Activated naive CD8-positive, alpha-beta T cell treated with anti-CD3 and anti-CD28 coated beads for 36 hours (primary cell): ENCODE results near the gene PAFAH1B1. TPM values are rescaled to one million over a fixed set of nuclear protein-coding genes. Genes with fewer than 3 reads are reported as not detected.
"Not testable (repeated sequence)": the region's sequence is repeated elsewhere in the genome, so short reads cannot be mapped to it uniquely, and the experiment has no call there.

ENCODE experiments used
- DNase-seq: peaks from one replicate; pipeline ENCODE4 v3.0.0; 2021
- H3K27ac Mint-ChIP-seq: one replicate; pipeline ENCODE4 v1.8.0; 2022; ENCODE audit warnings: mild to moderate bottlenecking, moderate library complexity, mixed read lengths
- H3K27me3 Mint-ChIP-seq: one replicate; pipeline ENCODE4 v1.8.0; 2022; ENCODE audit warnings: mild to moderate bottlenecking, mixed read lengths
- H3K36me3 Mint-ChIP-seq: one replicate; pipeline ENCODE4 v1.8.0; 2021; ENCODE audit warnings: mild to moderate bottlenecking, mixed read lengths
- H3K4me1 Mint-ChIP-seq: one replicate; pipeline ENCODE4 v1.8.0; 2021; ENCODE audit warnings: mixed read lengths
- H3K4me3 Mint-ChIP-seq: one replicate; pipeline ENCODE4 v1.8.0; 2022; ENCODE audit warnings: mild to moderate bottlenecking, moderate library complexity, mixed read lengths
- H3K9me3 Mint-ChIP-seq: one replicate; pipeline ENCODE4 v1.8.0; 2022; ENCODE audit warnings: mixed read lengths
- total RNA-seq, 2 experiments: library from RNA; stranded (reverse); gene quantifications; one replicate each; pipeline ENCODE4 v1.2.3, GENCODE V29; 2021

The PAFAH1B1 gene
- total RNA-seq: 100 to 1,000 TPM; 137 to 156 TPM

- Mint-ChIP-seq H3K4me3 (peak within 1 kb of the TSS; percentile 91), H3K27ac (peak within 1 kb of the TSS; percentile 88), H3K27me3 (no peaks in the 10 kb centered on the region), H3K36me3 (peaks cover 13% of the 10 kb centered on the region), H3K9me3 (no peaks in the 10 kb centered on the region), H3K4me1 (peaks cover 25% of the 10 kb centered on the region)
- DNase-seq: peak; percentile 99
Measured at GRCh38 chr17:2592971-2593820, at the start of gene PAFAH1B1. TSS of gene PAFAH1B1 (plus strand) at chr17:2593654. CDS start at chr17:2638289, 44,635 bp downstream.

- peaks cover 3% of the 10 kb centered on the region for H3K4me1 Mint-ChIP-seq
- H3K9me3 Mint-ChIP-seq: no peaks in the 10 kb centered on the region
- H3K27me3 Mint-ChIP-seq: no peaks in the 10 kb centered on the region
- H3K4me3 Mint-ChIP-seq: no peak overlapping the region
- no peak for DNase-seq
- no peaks in the 10 kb centered on the region for H3K36me3 Mint-ChIP-seq
- H3K27ac Mint-ChIP-seq: no peak overlapping the region
Measured at GRCh38 chr17:2545393-2545792, 48.1 kb upstream of the PAFAH1B1 start.

GRCh38 chr17:2547176-2547575 is 46.3 kb upstream of the PAFAH1B1 start:
- no peak for DNase-seq
- Mint-ChIP-seq H3K27me3 (peaks cover 5% of the 10 kb centered on the region), H3K4me3 (no peak overlapping the region), H3K9me3 (no peaks in the 10 kb centered on the region), H3K36me3 (no peaks in the 10 kb centered on the region), H3K4me1 (peaks cover 3% of the 10 kb centered on the region), H3K27ac (no peak overlapping the region)

DNA sequence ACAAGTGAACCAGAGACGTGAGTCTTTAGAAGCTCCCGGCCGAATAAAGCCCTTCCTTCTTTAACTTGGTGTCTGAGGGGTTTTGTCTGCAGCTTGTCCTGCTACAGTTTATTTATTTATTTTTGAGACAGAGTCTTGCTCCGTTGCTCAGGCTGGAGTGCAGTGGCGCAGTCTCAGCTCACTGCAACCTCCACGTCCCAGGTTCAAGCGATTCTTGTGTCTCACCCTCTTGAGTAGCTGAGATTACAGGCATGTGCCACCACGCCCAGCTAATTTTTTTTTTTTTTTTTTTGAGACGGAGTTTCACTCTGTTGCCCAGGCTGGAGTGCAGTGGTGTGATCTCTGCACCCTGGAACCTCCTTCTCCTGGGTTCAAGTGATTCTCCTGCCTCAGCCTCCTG is 45.4 kb upstream of the PAFAH1B1 start:
- not testable (repeated sequence) for H3K27ac Mint-ChIP-seq, H3K36me3 Mint-ChIP-seq, H3K27me3 Mint-ChIP-seq, H3K4me1 Mint-ChIP-seq, H3K4me3 Mint-ChIP-seq, H3K9me3 Mint-ChIP-seq, DNase-seq

DNA sequence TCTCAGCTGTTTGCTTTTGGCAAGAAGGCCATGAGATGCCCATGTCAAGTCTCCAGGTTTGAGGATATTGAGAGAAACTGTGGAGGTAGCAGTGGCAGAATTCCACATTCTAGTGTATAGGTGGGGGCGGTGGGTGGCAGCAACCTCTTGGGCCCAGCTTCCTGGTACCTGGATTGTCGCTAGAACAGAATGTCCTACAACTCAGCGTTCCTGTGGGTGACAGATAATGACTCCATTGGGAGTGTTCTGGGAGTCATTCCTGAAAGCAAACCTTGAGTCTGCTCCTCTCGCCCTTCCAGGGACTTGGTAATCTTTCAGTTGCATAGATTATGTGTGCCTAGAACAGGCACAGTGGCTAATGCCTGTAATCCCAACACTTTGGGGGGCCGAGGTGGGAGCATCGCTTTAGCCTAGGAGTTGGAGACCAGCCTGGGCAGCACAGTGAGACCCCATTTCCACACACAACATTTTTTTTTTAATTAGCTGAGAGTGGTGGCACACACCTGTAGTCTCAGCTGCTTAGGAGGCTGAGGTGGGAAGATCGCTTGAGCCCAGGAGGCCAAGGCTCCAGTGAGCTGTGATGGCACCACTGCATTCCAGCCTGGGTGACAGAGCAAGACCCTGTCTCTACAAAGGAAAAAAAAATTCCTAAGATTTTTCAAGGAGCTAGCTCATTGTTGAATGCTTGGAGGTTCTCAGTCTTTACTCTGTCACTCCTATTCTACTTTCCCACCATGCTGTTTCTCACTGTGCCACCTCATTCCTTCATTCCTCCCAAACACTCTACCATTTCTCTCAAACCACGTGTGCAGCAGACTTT is 43.9 kb upstream of the PAFAH1B1 start:
- Mint-ChIP-seq H3K9me3 (no peaks in the 10 kb centered on the region), H3K4me1 (no peaks in the 10 kb centered on the region)

GRCh38 chr17:2551493-2551892 is 42.0 kb upstream of the PAFAH1B1 start:
- DNase-seq: no peak

More for the DNA sequence above, 43.9 kb upstream of the PAFAH1B1 start:
- no peak for DNase-seq
- Mint-ChIP-seq H3K36me3 (no peaks in the 10 kb centered on the region), H3K4me3 (no peak overlapping the region), H3K27me3 (peaks cover 8% of the 10 kb centered on the region), H3K27ac (no peak overlapping the region)

GRCh38 chr17:2551928-2552327 is 41.5 kb upstream of the PAFAH1B1 start:
- H3K27ac Mint-ChIP-seq: no peak overlapping the region
- no peak for DNase-seq
- H3K27me3 Mint-ChIP-seq: peaks cover 8% of the 10 kb centered on the region
- no peaks in the 10 kb centered on the region for H3K9me3 Mint-ChIP-seq
- H3K4me1 Mint-ChIP-seq: no peaks in the 10 kb centered on the region
- H3K4me3 Mint-ChIP-seq: no peak overlapping the region
- no peaks in the 10 kb centered on the region for H3K36me3 Mint-ChIP-seq

More at GRCh38 chr17:2551493-2551892, 42.0 kb upstream of the PAFAH1B1 start:
- Mint-ChIP-seq H3K27me3 (peaks cover 8% of the 10 kb centered on the region), H3K9me3 (no peaks in the 10 kb centered on the region), H3K4me3 (no peak overlapping the region), H3K4me1 (no peaks in the 10 kb centered on the region), H3K27ac (no peak overlapping the region), H3K36me3 (no peaks in the 10 kb centered on the region)

GRCh38 chr17:2560658-2561057 is 32.8 kb upstream of the PAFAH1B1 start:
- Mint-ChIP-seq H3K4me1 (peaks cover 13% of the 10 kb centered on the region), H3K9me3 (no peaks in the 10 kb centered on the region), H3K4me3 (no peak overlapping the region), H3K27ac (no peak overlapping the region), H3K36me3 (no peaks in the 10 kb centered on the region), H3K27me3 (no peaks in the 10 kb centered on the region)
- no peak for DNase-seq

GRCh38 chr17:2562162-2562858 is 31.1 kb upstream of the PAFAH1B1 start:
- H3K4me1 Mint-ChIP-seq: peaks cover 13% of the 10 kb centered on the region
- H3K27ac Mint-ChIP-seq: no peak overlapping the region
- H3K36me3 Mint-ChIP-seq: no peaks in the 10 kb centered on the region
- no peak overlapping the region for H3K4me3 Mint-ChIP-seq
- no peak for DNase-seq
- H3K27me3 Mint-ChIP-seq: no peaks in the 10 kb centered on the region
- H3K9me3 Mint-ChIP-seq: no peaks in the 10 kb centered on the region

- H3K36me3 Mint-ChIP-seq: no peaks in the 10 kb centered on the region
- no peaks in the 10 kb centered on the region for H3K9me3 Mint-ChIP-seq
- no peak overlapping the region for H3K27ac Mint-ChIP-seq
- DNase-seq: no peak
- no peak overlapping the region for H3K4me3 Mint-ChIP-seq
- peaks cover 13% of the 10 kb centered on the region for H3K4me1 Mint-ChIP-seq
- no peaks in the 10 kb centered on the region for H3K27me3 Mint-ChIP-seq
Measured at GRCh38 chr17:2563061-2563460, 30.4 kb upstream of the PAFAH1B1 start.

DNA sequence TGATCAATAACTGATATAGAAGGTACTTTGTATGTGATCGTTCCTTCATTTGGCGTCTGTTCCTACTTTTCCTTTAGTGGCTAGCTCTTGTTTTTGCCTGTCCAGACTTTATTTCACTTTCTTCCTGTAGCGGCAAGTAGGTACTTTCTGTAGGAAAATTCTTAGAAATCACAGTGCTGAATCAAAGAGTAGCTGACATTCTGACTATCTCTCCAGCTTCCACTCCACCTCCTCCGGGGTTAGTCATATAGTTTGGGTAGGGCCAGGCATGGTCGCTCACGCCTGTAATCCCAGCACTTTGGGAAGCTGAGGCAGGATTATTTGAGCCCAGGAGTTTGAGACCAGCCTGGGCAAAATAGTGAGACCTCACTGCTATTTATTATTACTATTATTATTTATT is 29.9 kb upstream of the PAFAH1B1 start:
- Mint-ChIP-seq H3K27ac (no peak overlapping the region), H3K27me3 (no peaks in the 10 kb centered on the region), H3K4me1 (peaks cover 13% of the 10 kb centered on the region), H3K4me3 (no peak overlapping the region), H3K9me3 (no peaks in the 10 kb centered on the region), H3K36me3 (no peaks in the 10 kb centered on the region)
- DNase-seq: no peak

DNA sequence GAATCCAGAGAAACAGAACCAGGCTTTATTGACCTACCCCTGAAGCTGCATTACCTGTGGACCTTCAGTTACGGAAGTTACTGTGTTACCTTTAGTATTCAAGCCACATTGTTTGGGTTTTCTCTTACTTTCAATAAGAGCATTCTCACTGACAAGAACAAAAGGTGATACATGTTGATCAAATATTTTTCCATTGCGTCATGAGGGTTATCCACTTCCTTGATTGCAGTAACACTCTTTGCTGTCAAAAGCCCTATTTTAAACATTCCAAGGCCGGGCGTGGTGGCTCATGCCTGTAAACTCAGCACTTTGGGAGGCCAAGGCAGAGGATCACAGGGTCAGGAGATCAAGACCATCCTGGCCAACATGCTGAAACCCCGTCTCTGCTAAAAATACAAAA is 28.6 kb upstream of the PAFAH1B1 start:
- no peak overlapping the region for H3K4me3 Mint-ChIP-seq
- H3K36me3 Mint-ChIP-seq: no peaks in the 10 kb centered on the region
- no peak overlapping the region for H3K27ac Mint-ChIP-seq
- H3K4me1 Mint-ChIP-seq: peaks cover 13% of the 10 kb centered on the region
- no peaks in the 10 kb centered on the region for H3K9me3 Mint-ChIP-seq
- no peaks in the 10 kb centered on the region for H3K27me3 Mint-ChIP-seq
- no peak for DNase-seq

DNA sequence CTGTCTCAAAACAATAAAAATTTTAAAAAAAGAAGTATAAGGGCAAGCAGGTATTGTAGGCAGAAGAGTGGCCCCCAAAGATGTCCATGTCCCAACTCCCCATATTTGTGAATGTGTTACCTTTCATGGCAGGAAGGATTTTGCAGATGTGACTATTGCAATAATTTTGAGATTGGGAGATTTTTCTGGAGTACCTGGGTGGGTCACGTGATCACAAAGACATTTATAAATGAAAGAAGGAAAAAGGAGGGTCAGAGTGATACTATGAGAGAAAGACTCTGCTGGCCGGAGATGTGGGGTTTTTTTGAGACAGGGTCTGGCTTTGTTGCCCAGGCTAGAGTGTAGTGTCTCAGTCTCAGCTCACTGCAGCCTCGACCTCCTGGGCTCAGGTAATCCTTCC is 27.4 kb upstream of the PAFAH1B1 start:
- Mint-ChIP-seq H3K36me3 (no peaks in the 10 kb centered on the region), H3K9me3 (no peaks in the 10 kb centered on the region)

DNA sequence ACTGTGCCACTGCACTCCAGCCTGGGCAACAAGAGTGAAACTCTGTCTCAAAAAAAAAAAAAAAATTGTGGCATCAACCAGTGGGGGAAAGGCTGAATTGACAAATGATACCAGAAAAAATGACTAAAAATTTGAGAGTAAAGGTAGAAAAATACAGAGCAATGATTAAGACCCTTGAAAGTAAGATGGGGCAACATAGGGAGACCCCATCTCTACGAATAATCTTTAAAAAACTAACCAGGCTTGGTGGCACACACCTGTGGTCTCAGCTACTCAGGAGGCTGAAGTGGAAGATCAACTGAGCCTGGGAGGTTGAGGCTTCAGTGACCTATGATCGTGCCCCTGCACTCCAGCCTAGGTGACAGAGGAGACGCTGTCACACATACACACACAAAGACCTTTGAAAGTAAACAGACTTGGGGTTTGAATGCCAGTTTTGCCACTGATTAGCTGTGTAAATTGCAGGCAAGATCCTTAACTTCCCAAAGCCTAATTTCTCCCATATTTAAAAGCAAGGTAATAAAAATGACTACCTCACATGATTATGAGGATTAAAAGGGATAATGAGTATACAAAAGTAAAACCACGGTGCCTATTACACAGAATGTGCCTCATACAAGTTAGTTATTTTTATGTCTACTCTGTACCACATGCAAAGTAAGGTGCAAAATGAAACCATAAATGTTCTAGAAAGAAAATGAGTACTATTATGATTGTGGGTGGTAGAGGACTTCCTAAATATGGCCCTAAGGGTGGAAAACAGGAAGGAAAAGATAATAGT is 21.7 kb upstream of the PAFAH1B1 start:
- Mint-ChIP-seq H3K9me3 (no peaks in the 10 kb centered on the region), H3K27ac (no peak overlapping the region), H3K4me3 (no peak overlapping the region), H3K36me3 (no peaks in the 10 kb centered on the region), H3K4me1 (peaks cover 4% of the 10 kb centered on the region), H3K27me3 (no peaks in the 10 kb centered on the region)
- DNase-seq: no peak

More for the DNA sequence above, 27.4 kb upstream of the PAFAH1B1 start:
- Mint-ChIP-seq H3K27me3 (no peaks in the 10 kb centered on the region), H3K4me1 (peaks cover 13% of the 10 kb centered on the region), H3K4me3 (no peak overlapping the region), H3K27ac (no peak overlapping the region)
- DNase-seq: no peak
